GM12878 (cell line): ENCODE results near the gene CARM1. TPM values are rescaled to one million over a fixed set of nuclear protein-coding genes. Genes with fewer than 3 reads are reported as not detected.

ENCODE experiments used
- BACH1 ChIP-seq: fragments of 450-650 bp; IDR thresholded peaks from 2 replicates; pipeline ENCODE4 v1.6.1; 2017; ENCODE audit warnings: mild to moderate bottlenecking, borderline replicate concordance
- BRCA1 ChIP-seq: IDR thresholded peaks from 2 replicates; pipeline ENCODE4 v1.6.1; 2011; ENCODE audit warnings: low read depth, low read length, improper control_type of control experiment
- EGR1 ChIP-seq, 2 experiments: IDR thresholded peaks; 1 replicate in 1 of 2; 2 replicates in 1 of 2; pipeline ENCODE4 v1.6.1; 2011 to 2012; ENCODE audit warnings: low read depth in 2 of 2, low read length in 2 of 2, borderline replicate concordance in 1 of 2, mild to moderate bottlenecking in 1 of 2, moderate library complexity in 1 of 2
- EZH2 ChIP-seq: IDR thresholded peaks from 2 replicates; pipeline ENCODE4 v1.6.1; 2012; ENCODE audit warnings: low read depth, mild to moderate bottlenecking, control low read depth, inconsistent platforms, low read length, borderline replicate concordance; ENCODE audit not compliant: control insufficient read depth
- FOS ChIP-seq: IDR thresholded peaks from 3 replicates; pipeline ENCODE4 v1.6.1; 2011; ENCODE audit warnings: borderline replicate concordance; ENCODE audit not compliant: insufficient read length; ENCODE audit errors: extremely low read depth
- HCFC1 ChIP-seq: fragments of 150-350 bp; IDR thresholded peaks from 2 replicates; pipeline ENCODE4 v1.6.1; 2014; ENCODE audit warnings: low read length
- HDGF ChIP-seq: fragments of 450-650 bp; IDR thresholded peaks from 2 replicates; pipeline ENCODE4 v1.6.1; 2016; ENCODE audit warnings: antibody characterized with exemption
- IKZF1 ChIP-seq: fragments of 450-650 bp; conservative IDR thresholded peaks from 2 replicates; pipeline ENCODE4 v1.6.1; 2017; ENCODE audit warnings: antibody characterized with exemption, mild to moderate bottlenecking
- MTA3 ChIP-seq: IDR thresholded peaks from 2 replicates; pipeline ENCODE4 v1.6.1; 2012; ENCODE audit warnings: low read length, inconsistent platforms, borderline replicate concordance
- MXI1 ChIP-seq: fragments of 150-350 bp; IDR thresholded peaks from 2 replicates; pipeline ENCODE4 v1.6.1; 2011; ENCODE audit warnings: low read depth, mild to moderate bottlenecking, inconsistent platforms, low read length, improper control_type of control experiment
- MYC ChIP-seq: IDR thresholded peaks from 2 replicates; pipeline ENCODE4 v1.6.1; 2011; ENCODE audit warnings: mild to moderate bottlenecking, low read length, moderate library complexity, inconsistent platforms; ENCODE audit not compliant: insufficient read depth, insufficient replicate concordance, insufficient read length, severe bottlenecking
- NFYB ChIP-seq: IDR thresholded peaks from 2 replicates; pipeline ENCODE4 v1.6.1; 2011; ENCODE audit warnings: low read depth, mild to moderate bottlenecking, low read length, improper control_type of control experiment, moderate library complexity; ENCODE audit not compliant: insufficient read depth
- NR2C1 ChIP-seq: fragments of 450-650 bp; IDR thresholded peaks from 2 replicates; pipeline ENCODE4 v1.6.1; 2017; ENCODE audit warnings: antibody characterized with exemption, mild to moderate bottlenecking, moderate library complexity
- POLR2A ChIP-seq: IDR thresholded peaks from 2 replicates; pipeline ENCODE4 v1.6.1; 2011; ENCODE audit warnings: low read depth, mild to moderate bottlenecking, low read length
- polyA plus RNA-seq, 11 experiments: library from polyadenylated mRNA; depleted of rRNA in 4 of 11; unstranded in 6 of 11; stranded (reverse) in 5 of 11; fragments of >200 nt; fragmentation: Nextera tagmentation in 4 of 11; fragmentation: Illumina TruSeq in 1 of 11; extraction: Ambion mirVana in 4 of 11; extraction: Trizol in 1 of 11; gene quantifications; 1 replicate in 1 of 11; 2 replicates in 10 of 11; pipeline versions ENCODE4 v1.2.1 to v1.2.3, GENCODE V29; 2011 to 2016; ENCODE audit warnings: inconsistent platforms in 2 of 11, missing spikeins in 2 of 11, low read depth in 1 of 11
- total RNA-seq, 4 experiments: library from RNA; depleted of rRNA in 3 of 4; stranded (reverse); fragments of >200 nt in 3 of 4; fragmentation: Illumina TruSeq in 1 of 4; extraction: Trizol in 1 of 4; gene quantifications; 2 replicates each; pipeline versions ENCODE4 v1.2.1 to v1.2.3, GENCODE V29; 2013 to 2021
- TF ChIP-seq, protein P1 (sequence below): fragments of 450-650 bp; IDR thresholded peaks from 2 replicates; pipeline ENCODE4 v1.6.1; 2017; ENCODE audit warnings: mild to moderate bottlenecking, moderate library complexity
- TF ChIP-seq, protein P2 (sequence below): fragments of 450-650 bp; IDR thresholded peaks from 2 replicates; pipeline ENCODE4 v1.6.1; 2016; ENCODE audit warnings: mild to moderate bottlenecking
- TF ChIP-seq, protein P3 (sequence below): fragments of 450-650 bp; IDR thresholded peaks from 2 replicates; pipeline ENCODE4 v1.6.1; 2017; ENCODE audit warnings: mild to moderate bottlenecking, low read depth, inconsistent platforms; ENCODE audit not compliant: poor library complexity, severe bottlenecking
- TF ChIP-seq, protein P4 (sequence below): fragments of 450-650 bp; IDR thresholded peaks from 2 replicates; pipeline ENCODE4 v1.6.1; 2016; ENCODE audit warnings: mild to moderate bottlenecking

The CARM1 gene
- total and polyA plus RNA-seq, 10 of the 15 experiments (the other 5 are each of a cell fraction or from before 2014, with no cell fraction given) = 0.45 to 116 (median 39.7) TPM

DNA sequence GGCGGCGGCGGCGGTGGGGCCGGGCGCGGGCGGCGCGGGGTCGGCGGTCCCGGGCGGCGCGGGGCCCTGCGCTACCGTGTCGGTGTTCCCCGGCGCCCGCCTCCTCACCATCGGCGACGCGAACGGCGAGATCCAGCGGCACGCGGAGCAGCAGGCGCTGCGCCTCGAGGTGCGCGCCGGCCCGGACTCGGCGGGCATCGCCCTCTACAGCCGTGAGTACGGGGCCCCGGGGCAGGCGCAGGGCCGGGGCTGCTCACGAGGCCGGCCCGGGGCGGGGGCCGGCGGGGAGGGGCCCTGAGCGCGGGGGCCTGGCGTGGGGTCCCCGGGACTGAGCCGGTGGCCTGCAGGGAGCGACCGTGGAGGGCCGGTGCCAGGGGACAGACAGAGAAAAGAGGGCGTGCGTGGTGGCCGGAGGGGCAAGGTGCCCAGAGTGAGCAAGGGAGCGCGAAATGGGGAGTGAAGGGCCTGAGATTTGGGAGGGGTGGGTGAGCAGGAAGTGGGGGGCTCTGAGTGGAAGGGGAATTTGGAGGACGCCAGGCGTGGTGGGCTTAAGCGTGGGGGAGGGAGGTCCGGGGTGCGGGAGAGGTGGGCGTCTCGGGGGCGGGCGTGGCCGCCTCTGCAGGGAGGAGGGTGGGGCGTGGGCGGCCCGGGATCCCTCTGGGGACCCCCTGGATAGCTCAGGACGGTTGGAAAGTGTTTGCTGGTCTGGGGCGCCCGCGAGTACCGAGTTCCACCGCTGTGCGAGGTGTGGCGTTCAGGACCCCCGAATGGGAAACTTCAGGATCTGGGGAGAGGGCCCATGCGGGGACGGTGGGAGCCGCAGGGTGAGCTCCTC lies 575 bp downstream of the CARM1 start (continued):
- TF ChIP-seq, protein P1, sequence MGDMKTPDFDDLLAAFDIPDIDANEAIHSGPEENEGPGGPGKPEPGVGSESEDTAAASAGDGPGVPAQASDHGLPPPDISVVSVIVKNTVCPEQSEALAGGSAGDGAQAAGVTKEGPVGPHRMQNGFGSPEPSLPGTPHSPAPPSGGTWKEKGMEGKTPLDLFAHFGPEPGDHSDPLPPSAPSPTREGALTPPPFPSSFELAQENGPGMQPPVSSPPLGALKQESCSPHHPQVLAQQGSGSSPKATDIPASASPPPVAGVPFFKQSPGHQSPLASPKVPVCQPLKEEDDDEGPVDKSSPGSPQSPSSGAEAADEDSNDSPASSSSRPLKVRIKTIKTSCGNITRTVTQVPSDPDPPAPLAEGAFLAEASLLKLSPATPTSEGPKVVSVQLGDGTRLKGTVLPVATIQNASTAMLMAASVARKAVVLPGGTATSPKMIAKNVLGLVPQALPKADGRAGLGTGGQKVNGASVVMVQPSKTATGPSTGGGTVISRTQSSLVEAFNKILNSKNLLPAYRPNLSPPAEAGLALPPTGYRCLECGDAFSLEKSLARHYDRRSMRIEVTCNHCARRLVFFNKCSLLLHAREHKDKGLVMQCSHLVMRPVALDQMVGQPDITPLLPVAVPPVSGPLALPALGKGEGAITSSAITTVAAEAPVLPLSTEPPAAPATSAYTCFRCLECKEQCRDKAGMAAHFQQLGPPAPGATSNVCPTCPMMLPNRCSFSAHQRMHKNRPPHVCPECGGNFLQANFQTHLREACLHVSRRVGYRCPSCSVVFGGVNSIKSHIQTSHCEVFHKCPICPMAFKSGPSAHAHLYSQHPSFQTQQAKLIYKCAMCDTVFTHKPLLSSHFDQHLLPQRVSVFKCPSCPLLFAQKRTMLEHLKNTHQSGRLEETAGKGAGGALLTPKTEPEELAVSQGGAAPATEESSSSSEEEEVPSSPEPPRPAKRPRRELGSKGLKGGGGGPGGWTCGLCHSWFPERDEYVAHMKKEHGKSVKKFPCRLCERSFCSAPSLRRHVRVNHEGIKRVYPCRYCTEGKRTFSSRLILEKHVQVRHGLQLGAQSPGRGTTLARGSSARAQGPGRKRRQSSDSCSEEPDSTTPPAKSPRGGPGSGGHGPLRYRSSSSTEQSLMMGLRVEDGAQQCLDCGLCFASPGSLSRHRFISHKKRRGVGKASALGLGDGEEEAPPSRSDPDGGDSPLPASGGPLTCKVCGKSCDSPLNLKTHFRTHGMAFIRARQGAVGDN = 0 out of 2 replicates have a peak, but pooled peaks have one; percentile 15
- TF ChIP-seq, protein P2, sequence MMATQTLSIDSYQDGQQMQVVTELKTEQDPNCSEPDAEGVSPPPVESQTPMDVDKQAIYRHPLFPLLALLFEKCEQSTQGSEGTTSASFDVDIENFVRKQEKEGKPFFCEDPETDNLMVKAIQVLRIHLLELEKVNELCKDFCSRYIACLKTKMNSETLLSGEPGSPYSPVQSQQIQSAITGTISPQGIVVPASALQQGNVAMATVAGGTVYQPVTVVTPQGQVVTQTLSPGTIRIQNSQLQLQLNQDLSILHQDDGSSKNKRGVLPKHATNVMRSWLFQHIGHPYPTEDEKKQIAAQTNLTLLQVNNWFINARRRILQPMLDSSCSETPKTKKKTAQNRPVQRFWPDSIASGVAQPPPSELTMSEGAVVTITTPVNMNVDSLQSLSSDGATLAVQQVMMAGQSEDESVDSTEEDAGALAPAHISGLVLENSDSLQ = no peak
- 0 out of 2 replicates have a peak, but pooled peaks have one; percentile 46 for TF ChIP-seq MXI1
- no peak for TF ChIP-seq HCFC1
- TF ChIP-seq, protein P3, sequence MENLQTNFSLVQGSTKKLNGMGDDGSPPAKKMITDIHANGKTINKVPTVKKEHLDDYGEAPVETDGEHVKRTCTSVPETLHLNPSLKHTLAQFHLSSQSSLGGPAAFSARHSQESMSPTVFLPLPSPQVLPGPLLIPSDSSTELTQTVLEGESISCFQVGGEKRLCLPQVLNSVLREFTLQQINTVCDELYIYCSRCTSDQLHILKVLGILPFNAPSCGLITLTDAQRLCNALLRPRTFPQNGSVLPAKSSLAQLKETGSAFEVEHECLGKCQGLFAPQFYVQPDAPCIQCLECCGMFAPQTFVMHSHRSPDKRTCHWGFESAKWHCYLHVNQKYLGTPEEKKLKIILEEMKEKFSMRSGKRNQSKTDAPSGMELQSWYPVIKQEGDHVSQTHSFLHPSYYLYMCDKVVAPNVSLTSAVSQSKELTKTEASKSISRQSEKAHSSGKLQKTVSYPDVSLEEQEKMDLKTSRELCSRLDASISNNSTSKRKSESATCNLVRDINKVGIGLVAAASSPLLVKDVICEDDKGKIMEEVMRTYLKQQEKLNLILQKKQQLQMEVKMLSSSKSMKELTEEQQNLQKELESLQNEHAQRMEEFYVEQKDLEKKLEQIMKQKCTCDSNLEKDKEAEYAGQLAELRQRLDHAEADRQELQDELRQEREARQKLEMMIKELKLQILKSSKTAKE = no peak
- TF ChIP-seq NFYB = no peak
- TF ChIP-seq BRCA1 = no peak
- TF ChIP-seq IKZF1 = peak; percentile 52; the same call in 1 of the 2 replicates
- TF ChIP-seq EGR1 (IDR thresholded peaks at IDR 0.05; ENCODE audit: borderline replicate concordance in 1 of 2, low read depth in 2 of 2, low read length in 2 of 2) = peak in 1 of 2 experiments; percentile 95; a peak in 2 of 3 replicates
- no peak for TF ChIP-seq MTA3
- no peak for TF ChIP-seq FOS
- peak; percentile 56 for TF ChIP-seq MYC
- 0 out of 2 replicates have a peak, but pooled peaks have one; percentile 27 for TF ChIP-seq HDGF
- TF ChIP-seq NR2C1 = no peak
- TF ChIP-seq, protein P4, sequence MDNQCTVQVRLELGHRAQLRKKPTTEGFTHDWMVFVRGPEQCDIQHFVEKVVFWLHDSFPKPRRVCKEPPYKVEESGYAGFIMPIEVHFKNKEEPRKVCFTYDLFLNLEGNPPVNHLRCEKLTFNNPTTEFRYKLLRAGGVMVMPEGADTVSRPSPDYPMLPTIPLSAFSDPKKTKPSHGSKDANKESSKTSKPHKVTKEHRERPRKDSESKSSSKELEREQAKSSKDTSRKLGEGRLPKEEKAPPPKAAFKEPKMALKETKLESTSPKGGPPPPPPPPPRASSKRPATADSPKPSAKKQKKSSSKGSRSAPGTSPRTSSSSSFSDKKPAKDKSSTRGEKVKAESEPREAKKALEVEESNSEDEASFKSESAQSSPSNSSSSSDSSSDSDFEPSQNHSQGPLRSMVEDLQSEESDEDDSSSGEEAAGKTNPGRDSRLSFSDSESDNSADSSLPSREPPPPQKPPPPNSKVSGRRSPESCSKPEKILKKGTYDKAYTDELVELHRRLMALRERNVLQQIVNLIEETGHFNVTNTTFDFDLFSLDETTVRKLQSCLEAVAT = no peak
- TF ChIP-seq BACH1 = peak; percentile 74; the same call in 1 of the 2 replicates
- peak; percentile 56 for TF ChIP-seq POLR2A
- TF ChIP-seq EZH2 = no peak
